Stimulated activated CD8-positive, alpha-beta memory T cell treated with anti-CD3 and anti-CD28 coated beads, Interleukin-7, amount 100 ng/mL, for 1 hour (primary cell): ENCODE data around the gene CELF5.
A peak's percentile ranks its signal among the peaks of the same experiment; 100 is the strongest.
"Not testable (repeated sequence)": the region's sequence is repeated elsewhere in the genome, so short reads cannot be mapped to it uniquely, and the experiment has no call there.

ENCODE experiments used
- DNase-seq, 2 donors: peaks; one replicate each; pipeline ENCODE4 v3.0.0-alpha.2; 2020; ENCODE audit warnings: low read depth in 2 of 2

Gene CELF5

DNA sequence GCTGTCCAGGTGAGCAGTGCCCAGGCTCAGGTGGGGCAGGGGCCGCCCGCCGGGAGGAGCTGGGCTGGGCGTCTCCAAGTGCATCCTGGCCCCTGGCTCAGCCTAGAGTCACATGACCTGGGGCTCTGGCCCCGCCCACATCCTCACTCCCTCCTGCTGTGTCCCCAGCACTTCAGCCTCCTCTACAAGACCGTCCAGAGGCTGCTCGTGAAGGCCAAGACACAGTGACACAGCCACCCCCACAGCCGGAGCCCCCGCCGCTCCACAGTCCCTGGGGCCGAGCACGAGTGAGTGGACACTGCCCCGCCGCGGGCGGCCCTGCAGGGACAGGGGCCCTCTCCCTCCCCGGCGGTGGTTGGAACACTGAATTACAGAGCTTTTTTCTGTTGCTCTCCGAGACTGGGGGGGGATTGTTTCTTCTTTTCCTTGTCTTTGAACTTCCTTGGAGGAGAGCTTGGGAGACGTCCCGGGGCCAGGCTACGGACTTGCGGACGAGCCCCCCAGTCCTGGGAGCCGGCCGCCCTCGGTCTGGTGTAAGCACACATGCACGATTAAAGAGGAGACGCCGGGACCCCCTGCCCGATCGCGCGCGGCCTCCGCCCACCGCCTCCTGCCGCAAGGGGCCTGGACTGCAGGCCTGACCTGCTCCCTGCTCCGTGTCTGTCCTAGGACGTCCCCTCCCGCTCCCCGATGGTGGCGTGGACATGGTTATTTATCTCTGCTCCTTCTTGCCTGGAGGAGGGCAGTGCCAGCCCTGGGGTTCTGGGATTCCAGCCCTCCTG is 16.8 kb upstream of the CELF5 start:
- DNase-seq: no peak

DNA sequence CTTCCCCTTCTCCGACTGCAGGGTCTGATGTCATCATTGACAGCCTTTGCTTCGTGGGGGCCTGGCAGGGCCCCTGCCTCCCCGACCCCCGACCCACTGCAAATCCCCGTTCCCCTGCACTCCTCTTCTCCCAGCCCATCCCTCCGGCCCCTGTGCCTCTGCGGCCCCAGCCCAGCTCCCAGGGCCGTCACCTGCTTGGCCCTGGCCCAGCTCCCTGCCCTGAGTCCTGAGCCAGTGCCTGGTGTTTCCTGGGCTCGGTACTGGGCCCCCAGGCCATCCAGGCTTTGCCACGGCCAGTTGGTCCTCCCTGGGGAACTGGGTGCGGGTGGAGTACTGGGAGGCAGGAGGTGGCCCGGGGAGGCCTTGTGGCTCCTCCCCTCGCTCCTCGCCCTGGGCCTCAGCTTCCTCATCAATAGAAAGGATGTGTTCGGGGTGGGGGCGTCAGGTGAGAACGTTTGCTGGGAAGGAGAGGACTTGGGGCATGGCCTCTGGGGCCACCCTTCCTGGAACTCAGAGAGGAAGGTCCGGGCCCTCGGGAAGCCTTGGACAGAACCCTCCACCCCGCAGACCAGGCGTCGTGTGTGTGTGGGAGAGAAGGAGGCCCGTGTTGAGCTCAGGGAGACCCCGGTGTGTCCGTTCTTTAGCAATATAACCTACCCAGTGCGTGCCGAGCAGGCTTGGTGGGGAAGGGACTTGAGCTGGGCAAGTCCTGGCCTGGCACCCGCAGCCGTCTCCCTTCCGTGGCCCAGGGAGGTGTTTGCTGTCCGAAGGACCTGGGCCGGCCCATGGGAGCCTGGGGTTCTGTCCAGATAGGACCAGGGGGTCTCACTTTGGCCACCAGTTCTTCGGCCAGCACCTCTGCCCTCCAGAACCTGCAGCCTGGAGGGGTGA is 15.9 kb upstream of the CELF5 start:
- no peak for DNase-seq

DNA sequence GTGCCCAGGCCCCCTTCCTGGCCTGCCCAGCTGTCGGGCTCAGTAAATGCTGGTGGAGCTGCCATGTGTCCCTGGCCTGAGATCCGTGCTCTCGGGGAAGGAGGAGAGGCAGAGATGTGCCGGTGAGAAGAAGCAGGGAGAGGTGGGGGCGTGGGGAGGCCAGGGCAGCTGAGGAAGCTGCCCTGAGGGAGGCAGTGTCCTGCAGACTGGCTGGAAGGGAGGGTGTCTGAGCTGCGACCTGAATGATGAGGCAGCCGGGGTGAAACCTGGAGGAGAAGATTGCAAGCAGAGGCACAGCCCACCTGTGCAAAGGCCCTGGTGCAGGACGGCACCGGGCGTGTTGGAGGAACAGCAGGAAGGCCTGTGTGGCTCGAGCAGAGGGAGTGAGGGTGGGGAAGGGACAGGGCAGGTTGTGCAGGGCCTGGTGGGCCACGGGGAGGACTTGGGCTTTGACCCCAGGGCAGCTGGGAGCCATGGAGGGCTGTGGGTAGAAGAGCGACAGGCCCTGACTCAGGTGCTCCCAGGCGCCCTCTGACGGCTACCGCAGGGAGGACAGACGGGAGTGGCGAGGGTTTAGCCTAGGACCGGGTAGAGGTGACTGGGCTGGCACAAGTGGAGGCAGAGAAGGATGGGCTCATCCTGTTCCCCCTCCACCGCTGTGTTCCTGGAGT is 14.0 kb upstream of the CELF5 start:
- peak; percentile 17 to 57 for DNase-seq

DNA sequence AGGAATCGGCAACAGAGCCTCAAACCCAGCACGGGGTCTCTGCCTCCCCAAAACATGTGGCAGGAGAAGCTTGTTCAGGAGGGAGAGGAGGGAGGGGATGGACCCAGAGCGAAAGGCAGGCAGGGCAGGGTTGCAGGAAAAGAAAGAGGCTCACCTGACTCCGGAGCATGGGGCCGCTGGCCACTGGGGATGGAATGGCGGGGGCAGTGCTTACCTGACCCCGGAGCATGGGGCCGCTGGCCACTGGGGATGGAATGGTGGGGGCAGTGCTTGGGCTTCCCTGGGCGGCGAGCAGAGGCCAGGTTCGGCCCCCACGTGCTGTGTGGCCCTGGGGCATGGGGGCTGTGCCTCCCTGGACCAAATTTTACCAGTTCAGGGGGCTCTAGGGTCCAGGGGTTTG is 13.3 kb upstream of the CELF5 start:
- DNase-seq: no peak

DNA sequence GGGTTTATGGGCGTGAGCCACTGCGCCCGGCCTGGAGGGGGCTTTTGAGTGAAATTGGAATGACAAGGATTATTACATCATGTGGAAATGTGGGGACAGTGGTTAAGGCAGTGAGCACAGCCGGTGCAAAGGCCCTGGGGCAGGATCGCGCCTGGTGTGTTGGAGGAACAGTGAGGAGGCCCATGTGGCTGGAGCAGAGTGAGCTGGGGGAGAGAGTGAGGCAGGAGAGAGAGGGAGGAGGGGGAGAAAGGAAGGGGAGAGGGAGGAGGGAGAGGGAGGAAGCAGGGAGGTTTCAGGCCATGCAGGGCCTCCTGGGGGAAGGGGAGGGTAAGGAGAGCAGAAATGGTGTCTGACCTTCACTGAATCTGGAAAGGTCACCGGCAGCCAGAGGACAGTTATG is 11.3 kb upstream of the CELF5 start:
- DNase-seq: no peak

DNA sequence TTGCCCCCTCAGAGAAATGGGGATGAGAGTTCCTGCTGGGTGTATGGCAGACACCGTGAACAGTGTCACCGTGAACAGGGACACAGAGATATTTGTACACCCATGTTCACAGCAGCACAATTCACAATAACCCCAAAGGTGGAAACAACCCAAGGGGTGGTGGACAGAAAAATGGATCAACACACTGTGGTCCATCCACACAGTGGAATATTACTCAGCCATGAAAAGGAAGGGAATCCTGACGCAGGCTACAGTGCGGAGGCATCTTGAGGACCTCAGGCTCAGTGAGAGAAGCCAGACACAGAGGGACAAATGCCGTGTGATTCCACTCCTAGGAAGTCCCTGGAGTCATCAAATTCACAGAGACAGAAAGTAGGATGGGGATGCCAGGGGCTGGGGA is 7.6 kb upstream of the CELF5 start:
- DNase-seq: no peak

DNA sequence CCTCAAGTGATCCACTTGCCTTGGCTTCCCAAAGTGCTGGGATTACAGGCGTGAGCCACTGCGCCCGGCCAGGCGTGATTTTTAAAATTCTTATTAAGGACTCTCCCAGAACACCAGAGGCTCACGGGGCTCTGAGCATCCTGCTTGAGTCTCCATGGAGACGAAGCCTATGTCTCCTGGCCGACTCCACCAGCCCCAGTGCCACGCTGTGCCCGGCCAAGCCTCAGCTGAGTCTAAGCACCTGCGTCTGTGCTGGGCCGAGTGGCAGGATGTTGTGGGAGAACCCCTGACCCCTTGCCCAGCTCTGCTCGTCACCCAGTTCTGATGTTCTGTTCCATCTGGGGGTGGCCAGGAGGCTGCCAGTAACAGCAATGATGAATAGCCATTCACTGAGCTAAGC is 3.9 kb upstream of the CELF5 start:
- no peak for DNase-seq

DNA sequence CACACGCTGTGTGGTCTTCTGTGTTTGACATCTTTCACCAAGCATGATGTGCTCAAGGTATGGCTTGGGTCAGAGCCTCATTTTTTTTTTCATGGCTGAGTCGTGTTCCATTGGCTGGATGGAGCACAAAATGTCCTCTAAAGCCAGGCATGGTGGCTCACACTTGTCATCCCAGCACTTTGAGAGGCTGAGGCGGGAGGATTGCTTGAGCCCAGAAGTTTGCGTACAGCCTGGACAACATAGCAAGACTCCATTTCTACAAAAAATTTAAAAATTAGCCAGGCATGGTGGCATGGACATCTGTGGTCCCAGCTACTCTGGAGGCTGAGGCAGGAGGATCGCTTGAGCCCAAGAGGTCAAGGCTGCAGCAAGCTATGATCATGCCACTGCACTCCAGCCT is 2.9 kb upstream of the CELF5 start:
- DNase-seq: not testable (repeated sequence)

DNA sequence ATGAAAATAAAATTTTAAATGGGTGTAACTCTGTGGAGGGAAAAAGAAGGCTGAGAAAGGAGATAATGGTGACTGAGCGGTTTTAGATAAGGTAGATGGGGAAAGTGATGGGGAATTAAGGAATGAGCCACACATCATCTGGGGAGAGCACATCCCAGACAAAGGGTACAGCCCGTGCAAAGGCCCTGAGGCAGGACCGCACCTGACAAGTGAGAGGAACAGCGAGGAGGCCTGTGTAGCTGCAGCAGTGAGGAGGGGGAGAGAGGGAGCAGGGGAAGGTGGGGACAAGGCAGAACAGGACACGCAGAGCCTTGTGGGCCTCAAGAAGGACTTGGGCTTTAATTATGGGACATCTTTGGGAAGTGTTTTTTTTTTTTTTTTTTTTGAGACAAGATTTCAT is 1.8 kb upstream of the CELF5 start:
- DNase-seq: no peak

DNA sequence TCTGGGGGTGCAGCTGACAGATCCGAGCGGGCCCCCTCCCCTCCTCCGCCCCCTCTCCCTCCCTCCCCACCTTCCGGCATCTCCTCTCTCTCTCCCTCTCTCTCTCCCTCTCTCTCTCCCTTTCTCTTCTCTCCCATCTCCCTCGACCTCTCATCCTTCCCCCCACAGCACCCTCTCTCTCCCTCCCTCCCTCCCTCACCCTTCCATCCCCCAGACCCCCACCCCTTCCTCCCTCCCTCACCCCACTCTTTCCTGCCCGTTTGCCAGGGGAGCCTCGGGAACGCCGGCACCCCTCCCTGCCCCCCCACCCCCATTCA is 666 bp downstream of the CELF5 start:
- DNase-seq: no peak

DNA sequence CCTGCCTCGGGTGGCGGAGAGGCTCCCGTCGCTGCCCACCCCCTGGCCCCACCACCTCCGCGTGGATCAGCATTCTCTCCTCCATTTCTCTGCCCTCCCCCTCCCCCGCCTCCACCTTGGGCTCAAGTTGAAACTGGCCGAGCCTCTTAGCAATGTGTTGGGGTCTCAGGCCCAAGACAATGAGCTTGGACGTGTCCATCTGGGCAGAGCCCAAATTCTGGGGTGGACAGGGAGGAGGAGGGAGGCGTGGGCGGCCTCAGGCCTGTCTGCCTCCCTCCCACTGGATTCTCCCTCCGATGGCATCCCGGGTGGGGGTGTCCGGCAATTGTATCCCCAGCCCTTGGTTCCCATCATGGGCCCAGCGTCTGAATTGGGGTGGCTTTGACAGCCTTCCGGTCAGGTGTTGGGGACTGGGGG is 1.2 kb downstream of the CELF5 start:
- DNase-seq: no peak

DNA sequence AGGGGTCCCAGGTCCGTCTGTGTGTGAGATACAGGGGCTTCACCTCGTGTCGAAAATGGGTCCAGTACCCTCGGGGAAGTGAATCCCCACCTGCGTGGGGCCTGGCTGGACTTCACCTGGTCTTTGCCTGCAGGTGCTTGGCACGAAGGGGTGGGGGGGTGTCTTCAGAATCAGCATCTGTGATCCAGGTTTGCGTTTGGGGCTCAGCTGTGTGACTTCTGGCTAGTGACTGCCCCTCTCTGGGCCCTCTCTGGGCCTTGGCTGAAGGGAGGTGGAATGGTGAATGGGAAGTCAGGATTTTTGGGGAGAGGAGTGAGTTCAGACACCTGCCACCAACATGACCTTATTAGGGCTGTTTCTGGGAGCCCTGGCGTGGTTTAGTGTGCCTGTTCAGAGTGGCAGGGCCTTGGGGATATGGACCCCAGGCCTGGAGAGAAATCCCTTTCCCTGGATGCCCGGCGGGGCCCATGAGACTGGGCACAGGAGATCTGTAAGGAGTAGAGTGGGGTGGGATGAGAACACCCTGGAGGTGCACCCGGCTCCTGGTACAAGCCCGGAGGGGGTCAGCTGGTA is 2.7 kb downstream of the CELF5 start:
- DNase-seq: no peak

DNA sequence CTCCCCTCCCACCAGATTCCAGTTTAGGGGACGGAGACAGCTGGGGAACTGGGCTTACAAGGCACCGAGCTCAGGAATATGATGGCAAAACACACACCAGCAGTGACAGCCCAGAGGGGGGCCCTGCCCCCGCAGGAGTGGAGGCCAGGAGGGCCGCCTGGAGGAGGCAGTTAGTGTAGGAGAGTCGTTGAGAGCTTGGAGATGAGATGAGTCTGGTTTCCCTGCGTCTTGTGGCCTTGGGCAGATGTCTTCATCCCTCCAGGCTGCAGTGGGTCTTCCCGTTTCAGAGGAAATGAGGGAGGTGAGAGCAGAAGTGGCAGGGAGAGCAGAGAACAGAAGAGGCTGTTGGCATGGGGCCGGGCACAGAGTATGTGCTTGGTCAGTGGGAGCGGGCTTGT is 4.9 kb downstream of the CELF5 start:
- DNase-seq: no peak

DNA sequence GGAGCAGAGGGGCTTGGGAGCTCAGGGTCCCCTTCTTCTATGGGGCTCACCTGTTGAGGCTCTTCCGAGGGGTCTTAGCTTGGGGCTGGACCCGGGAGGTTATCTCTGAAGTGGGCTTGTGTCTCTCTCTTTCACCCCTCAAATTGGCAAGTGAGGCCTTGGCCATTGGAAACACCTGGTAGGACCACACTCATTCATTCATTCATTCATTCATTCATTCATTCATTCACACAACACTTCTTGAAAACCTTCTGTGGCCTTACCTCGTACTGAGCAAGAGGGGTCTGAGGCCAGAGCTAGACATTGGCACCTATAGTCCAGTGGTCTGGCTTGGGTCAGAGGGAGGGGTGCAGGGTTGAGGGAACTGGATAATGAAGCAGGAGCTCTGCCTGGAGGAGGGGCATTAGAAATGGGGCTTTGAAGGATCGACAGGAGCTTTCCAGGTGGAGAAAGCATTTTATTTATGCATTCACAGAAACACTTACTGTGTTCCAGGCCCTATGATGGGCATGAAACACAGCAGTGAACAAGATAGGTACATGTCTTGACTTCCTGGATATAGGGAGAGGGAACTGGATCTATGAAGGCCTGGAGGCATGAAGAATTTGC is 5.5 kb downstream of the CELF5 start:
- DNase-seq: no peak

DNA sequence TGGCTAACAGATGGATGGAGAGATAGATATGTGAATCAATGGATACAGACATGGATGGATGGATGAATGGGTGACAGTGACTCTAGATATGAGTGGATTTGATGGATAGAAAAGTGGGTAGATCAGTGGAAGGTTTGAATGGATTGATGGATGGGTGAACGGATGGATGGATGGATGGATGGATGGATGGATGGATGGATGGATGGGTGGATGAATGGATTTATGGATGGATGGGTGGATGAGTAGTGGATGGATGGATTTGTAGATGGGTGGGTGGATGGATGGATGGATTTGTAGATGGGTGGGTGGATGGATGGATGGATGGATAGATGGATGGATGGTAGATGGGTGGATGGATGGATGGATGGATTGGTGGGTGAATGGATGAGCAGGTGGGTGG is 6.8 kb downstream of the CELF5 start:
- no peak for DNase-seq

DNA sequence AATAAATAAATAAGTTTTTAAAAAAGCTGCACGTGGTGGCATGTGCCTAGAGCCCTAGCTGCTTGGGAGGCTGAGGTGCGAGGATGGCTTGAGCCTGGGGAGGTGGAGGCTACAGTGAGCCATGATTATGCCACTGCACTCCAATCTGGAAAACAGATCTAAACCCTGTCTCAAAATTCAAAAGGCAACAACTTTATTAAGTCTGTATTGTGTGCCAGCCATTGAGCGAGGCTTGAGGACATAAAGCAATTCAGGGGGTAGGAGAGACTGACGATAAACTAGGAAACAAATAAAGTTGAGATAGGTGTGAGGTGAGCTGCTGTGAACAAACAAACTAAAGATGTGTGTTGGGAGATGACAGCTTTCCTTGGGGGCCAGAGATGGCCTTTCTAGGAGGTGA is 8.7 kb downstream of the CELF5 start:
- DNase-seq: no peak

DNA sequence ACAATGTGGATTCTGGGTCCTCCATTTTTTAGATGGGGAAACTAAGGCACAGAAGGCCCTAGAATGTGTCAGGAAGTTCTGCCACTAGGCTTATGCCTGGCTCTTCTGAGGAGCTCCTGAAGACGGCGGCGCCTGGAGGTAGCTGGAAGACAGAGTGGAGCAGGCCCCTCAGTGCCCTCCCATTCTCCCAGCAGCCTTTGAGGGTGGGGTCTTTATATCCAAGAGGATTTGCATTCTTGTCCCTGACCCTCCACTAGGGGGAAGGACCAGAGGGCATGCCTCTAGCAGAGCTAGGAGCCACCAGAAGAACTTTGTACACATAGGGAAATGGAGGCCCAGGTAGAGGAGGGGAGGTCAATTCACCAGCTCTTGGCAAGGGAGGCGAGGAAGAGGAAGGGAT is 9.4 kb downstream of the CELF5 start:
- DNase-seq: no peak

DNA sequence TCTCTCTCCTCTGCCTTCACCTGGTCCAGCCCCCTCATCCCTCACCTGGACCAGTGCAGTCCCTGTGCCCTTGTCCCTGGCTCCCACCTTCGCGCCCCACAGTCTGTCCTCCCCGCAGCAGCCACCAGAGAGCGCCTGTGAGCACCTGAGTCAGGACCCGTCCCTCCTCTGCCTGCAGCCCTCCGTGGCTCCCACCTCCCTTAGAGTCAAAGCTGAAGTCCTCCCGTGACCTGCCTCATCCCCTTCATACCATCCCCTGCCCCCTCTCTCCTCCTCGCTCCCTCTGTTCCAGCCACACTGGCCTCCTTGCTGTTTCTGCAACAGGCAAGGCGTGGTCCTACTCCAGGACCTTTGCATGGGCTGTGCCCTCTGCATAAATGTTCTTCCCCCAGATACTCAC is 10.3 kb downstream of the CELF5 start:
- no peak for DNase-seq

DNA sequence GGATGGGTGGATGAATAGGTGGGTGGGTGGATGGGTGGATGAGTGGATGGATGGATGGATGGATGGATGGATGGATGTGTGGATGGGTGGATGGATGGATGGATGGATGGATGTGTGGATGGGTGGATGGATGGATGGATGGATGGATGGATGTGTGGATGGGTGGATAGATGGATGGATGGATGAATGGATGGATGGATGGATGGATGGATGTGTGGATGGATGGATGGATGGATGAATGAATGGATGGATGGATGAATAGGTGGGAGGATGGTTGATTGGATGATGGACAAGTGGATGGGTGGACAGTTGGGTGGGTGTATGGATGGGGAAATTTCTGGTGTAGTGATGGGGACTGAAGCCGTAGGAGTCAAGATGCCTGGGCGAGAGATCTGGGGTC is 11.1 kb downstream of the CELF5 start:
- DNase-seq: not testable (repeated sequence)

DNA sequence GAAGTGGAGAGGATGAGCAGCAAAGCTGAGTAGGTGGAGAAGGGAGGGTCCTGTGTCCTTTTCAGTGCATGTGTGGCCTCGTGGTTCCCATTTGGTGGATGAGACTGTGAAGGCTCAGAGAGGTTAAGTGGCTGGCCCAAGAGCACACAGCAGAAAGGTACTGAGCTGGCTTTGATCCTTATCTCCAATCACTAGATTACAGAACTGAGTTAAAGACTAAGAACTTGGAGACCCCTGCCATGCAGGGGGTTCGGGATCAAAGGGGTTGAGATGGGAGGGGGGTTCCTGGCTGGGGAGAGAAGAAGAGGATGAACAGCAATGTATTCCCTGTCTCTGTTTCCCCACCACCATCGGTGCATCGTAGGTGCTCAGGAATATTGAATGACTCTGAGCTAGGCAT is 11.8 kb downstream of the CELF5 start:
- no peak for DNase-seq

DNA sequence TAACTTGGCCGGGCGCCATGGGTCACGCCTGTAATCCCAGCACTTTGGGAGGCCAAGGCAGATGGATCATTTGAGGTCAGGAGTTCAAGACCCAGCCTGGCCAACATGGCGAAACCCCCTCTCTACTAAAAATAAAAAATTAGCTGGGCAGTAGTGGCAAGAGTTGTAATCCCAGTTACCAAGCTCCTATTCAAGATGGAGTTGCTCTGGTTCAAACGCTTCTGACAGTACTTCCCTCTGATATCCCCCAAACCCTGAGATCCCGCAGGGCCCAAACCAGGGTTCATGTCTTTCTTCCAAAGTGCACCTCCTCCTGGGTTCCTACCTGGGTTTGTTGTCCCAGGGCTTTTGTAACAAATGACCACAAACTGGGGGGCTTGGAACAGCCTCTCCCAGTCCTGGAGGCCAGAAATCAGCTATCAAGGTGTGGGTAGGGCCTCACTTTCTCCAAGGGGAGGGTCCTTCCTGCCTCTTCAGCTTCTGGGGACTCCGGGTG is 13.7 kb downstream of the CELF5 start:
- DNase-seq: no peak

DNA sequence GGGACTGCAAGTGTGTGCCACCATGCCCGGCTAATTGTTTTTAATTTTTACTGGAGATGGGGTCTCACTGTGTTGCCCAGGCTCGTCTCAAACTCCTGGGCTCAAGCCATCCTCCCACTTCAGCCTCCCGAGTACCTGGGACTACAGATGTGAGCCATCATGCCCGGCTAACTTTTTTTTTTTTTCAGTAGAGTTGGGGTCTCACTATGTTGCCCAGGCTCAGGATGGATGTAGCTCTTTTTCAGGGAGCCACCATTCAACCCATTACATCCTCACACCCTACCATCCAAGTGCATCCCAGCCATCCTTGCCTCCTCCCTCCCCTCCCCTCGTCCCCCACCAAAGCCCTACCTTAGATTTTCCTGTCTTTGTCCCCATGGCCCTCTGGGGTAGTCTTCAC is 14.9 kb downstream of the CELF5 start:
- no peak for DNase-seq
